Cardiac muscle cell (in vitro differentiated cells and primary cell): Measurements from ENCODE around the gene SOX6. TPM values are rescaled to one million over a fixed set of nuclear protein-coding genes. Genes with fewer than 3 reads are reported as not detected.

Experiments
- DNase-seq, 2 donors: peaks; one replicate each; pipeline versions ENCODE4 v3.0.0 to v3.0.0-alpha.2; 2010 to 2017; ENCODE audit warnings: low read depth in 1 of 2, low spot score in 1 of 2
- H3K27ac ChIP-seq: fragments of 200-600 bp; sonication (generic); 2 replicates; pipeline ENCODE4 v1.5.1; 2016
- H3K27me3 ChIP-seq: fragments of 200-600 bp; sonication (generic); 2 replicates; pipeline ENCODE4 v1.6.0; 2016; ENCODE audit warnings: control low read depth
- H3K36me3 ChIP-seq: fragments of 200-600 bp; sonication (generic); 2 replicates; pipeline ENCODE4 v1.5.1; 2016; ENCODE audit warnings: control low read depth
- H3K4me1 ChIP-seq: fragments of 200-600 bp; sonication (generic); 2 replicates; pipeline ENCODE4 v1.8.1; 2017; ENCODE audit warnings: low read depth, mild to moderate bottlenecking, mixed run types
- H3K4me3 ChIP-seq: fragments of 200-600 bp; sonication (generic); 2 replicates; pipeline ENCODE4 v1.5.1; 2016; ENCODE audit warnings: mild to moderate bottlenecking
- H3K9me3 ChIP-seq: fragments of 200-600 bp; sonication (generic); 2 replicates; pipeline ENCODE4 v1.5.1; 2017; ENCODE audit warnings: low read depth, mild to moderate bottlenecking, control low read depth
- polyA plus RNA-seq: library from polyadenylated mRNA; unstranded; fragments of >200 nt; fragmentation: Nextera tagmentation; extraction: Ambion mirVana; gene quantifications from 2 replicates; pipeline ENCODE4 v1.2.1, GENCODE V29; 2016
- total RNA-seq: library from RNA; depleted of rRNA; stranded (reverse); fragments of >200 nt; gene quantifications from 2 replicates; pipeline ENCODE4 v1.2.3, GENCODE V29; 2016
- TF ChIP-seq, protein P1 (sequence below): IDR thresholded peaks from 2 replicates; pipeline ENCODE4 v1.5.1; 2012; ENCODE audit warnings: low read depth, mild to moderate bottlenecking, low read length

The SOX6 gene
- total and polyA plus RNA-seq, 2 experiments from 2014 or later, result 7.0 to 9.6 TPM

- no peak for DNase-seq
- Histone ChIP-seq H3K9me3 (no peaks in the 10 kb centered on the region), H3K4me3 (no peak overlapping the region), H3K4me1 (peaks cover 9% of the 10 kb centered on the region), H3K36me3 (no peaks in the 10 kb centered on the region), H3K27me3 (no peaks in the 10 kb centered on the region), H3K27ac (no peak overlapping the region)
- TF ChIP-seq, protein P1, sequence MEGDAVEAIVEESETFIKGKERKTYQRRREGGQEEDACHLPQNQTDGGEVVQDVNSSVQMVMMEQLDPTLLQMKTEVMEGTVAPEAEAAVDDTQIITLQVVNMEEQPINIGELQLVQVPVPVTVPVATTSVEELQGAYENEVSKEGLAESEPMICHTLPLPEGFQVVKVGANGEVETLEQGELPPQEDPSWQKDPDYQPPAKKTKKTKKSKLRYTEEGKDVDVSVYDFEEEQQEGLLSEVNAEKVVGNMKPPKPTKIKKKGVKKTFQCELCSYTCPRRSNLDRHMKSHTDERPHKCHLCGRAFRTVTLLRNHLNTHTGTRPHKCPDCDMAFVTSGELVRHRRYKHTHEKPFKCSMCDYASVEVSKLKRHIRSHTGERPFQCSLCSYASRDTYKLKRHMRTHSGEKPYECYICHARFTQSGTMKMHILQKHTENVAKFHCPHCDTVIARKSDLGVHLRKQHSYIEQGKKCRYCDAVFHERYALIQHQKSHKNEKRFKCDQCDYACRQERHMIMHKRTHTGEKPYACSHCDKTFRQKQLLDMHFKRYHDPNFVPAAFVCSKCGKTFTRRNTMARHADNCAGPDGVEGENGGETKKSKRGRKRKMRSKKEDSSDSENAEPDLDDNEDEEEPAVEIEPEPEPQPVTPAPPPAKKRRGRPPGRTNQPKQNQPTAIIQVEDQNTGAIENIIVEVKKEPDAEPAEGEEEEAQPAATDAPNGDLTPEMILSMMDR, result no peak
These were observed 342.6 kb downstream of the SOX6 start for GRCh38 chr11:16013649-16014275.

DNA sequence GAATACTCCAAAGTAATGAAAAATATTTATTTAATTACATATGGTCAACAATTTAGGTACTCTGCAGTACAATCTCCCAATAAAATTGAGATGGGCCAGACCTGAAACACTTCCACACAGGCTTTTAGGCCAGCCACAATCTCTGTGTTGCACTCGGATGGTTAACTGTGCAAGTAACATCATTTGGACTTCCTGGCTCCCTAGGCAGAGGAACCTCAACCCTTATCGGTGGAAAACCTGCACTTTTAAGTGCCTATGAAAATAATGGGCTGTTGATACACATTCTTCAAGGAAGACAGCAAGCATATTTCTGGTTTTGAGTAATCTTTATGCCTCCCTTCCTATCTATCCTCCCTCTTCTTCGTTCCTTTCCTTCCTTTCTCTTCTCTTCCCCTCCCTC is 343.1 kb downstream of the SOX6 start:
- TF ChIP-seq, protein P1, result no peak
- no peak for DNase-seq
- Histone ChIP-seq H3K4me3 (no peak overlapping the region), H3K27ac (no peak overlapping the region), H3K9me3 (no peaks in the 10 kb centered on the region), H3K4me1 (peaks cover 9% of the 10 kb centered on the region), H3K36me3 (no peaks in the 10 kb centered on the region), H3K27me3 (no peaks in the 10 kb centered on the region)

GRCh38 chr11:16012125-16012751 is 344.1 kb downstream of the SOX6 start:
- no peak overlapping the region for H3K4me3 ChIP-seq
- H3K4me1 ChIP-seq, result peaks cover 5% of the 10 kb centered on the region
- H3K27me3 ChIP-seq, result no peaks in the 10 kb centered on the region
- H3K36me3 ChIP-seq, result no peaks in the 10 kb centered on the region
- TF ChIP-seq, protein P1, result no peak
- H3K9me3 ChIP-seq, result no peaks in the 10 kb centered on the region
- no peak overlapping the region for H3K27ac ChIP-seq
- DNase-seq, result no peak

DNA sequence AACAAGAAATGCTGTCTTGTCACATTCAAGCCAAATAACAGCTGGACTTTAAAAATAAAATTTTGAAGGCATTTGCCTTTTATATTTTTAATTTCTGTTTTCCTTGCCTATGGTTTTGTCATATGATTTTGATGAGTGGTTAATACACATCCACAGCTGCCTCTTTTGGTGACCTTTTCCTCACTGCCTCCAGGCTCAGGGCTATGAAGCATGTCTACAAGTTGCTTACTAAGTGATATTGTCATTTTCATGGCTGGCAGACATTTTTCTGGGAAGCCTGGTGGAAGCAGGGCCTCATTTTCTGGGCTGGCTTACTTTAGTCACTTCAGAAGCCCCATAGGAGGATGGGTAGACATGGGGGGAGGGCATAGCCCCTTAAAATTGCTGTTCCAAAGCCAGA is 344.9 kb downstream of the SOX6 start:
- Histone ChIP-seq H3K4me1 (peaks cover under 1% of the 10 kb centered on the region), H3K4me3 (no peak overlapping the region), H3K9me3 (no peaks in the 10 kb centered on the region), H3K27me3 (no peaks in the 10 kb centered on the region), H3K27ac (no peak overlapping the region), H3K36me3 (no peaks in the 10 kb centered on the region)
- TF ChIP-seq, protein P1, result no peak
- no peak for DNase-seq

GRCh38 chr11:16009021-16009420 is 347.3 kb downstream of the SOX6 start:
- Histone ChIP-seq H3K36me3 (no peaks in the 10 kb centered on the region), H3K4me3 (no peak overlapping the region), H3K4me1 (no peaks in the 10 kb centered on the region), H3K27me3 (no peaks in the 10 kb centered on the region), H3K9me3 (no peaks in the 10 kb centered on the region), H3K27ac (no peak overlapping the region)
- TF ChIP-seq, protein P1, result no peak
- no peak for DNase-seq
